ENCODE measurements around the gene ZCCHC8. TPM values are rescaled to one million over a fixed set of nuclear protein-coding genes. Genes with fewer than 3 reads are reported as not detected.
"Not testable (repeated sequence)": the region's sequence is repeated elsewhere in the genome, so short reads cannot be mapped to it uniquely, and the experiment has no call there.

ZCCHC8 gene
- total RNA-seq, 2 experiments from 2014 or later: 45.2 to 45.3 TPM

DNA sequence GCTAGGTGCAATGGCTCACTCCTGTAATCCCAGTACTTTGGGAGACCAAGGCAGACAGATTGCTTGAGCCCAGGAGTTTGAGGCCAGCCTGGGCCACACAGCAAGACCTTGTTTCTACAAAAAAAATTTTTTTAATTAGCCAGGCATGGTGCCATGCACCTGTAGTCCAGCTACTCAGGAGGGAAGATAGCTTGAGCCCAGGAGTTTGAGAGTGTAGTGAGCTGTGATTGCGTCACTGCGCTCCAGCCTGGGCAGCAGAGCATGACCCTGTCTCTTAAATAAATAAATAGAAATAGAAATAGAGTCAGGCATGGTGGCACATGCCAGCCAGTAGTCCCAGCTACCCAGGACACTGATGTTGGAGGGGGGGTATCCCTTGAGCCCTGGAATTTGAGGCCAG lies 41.5 kb downstream of the ZCCHC8 start:
- ATAC-seq (no peak), DNase-seq (no peak)
- no peaks in the 10 kb centered on the region for H3K9me3 Mint-ChIP-seq (ENCODE audit: low read depth)
- peaks cover 23% of the 10 kb centered on the region for H3K4me1 Mint-ChIP-seq
- H3K27me3 Mint-ChIP-seq: no peaks in the 10 kb centered on the region
- H3K27ac Mint-ChIP-seq: no peak overlapping the region
- H3K4me3 Mint-ChIP-seq: no peak overlapping the region
- H3K36me3 Mint-ChIP-seq: no peaks in the 10 kb centered on the region
- CTCF ChIA-PET: interaction anchor here (0.7 to 1.8 kb wide), 3 partner anchors 36 to 65 kb away, joined by 4 to 13 read pairs (median 6); no protein-coding TSS in a partner anchor

DNA sequence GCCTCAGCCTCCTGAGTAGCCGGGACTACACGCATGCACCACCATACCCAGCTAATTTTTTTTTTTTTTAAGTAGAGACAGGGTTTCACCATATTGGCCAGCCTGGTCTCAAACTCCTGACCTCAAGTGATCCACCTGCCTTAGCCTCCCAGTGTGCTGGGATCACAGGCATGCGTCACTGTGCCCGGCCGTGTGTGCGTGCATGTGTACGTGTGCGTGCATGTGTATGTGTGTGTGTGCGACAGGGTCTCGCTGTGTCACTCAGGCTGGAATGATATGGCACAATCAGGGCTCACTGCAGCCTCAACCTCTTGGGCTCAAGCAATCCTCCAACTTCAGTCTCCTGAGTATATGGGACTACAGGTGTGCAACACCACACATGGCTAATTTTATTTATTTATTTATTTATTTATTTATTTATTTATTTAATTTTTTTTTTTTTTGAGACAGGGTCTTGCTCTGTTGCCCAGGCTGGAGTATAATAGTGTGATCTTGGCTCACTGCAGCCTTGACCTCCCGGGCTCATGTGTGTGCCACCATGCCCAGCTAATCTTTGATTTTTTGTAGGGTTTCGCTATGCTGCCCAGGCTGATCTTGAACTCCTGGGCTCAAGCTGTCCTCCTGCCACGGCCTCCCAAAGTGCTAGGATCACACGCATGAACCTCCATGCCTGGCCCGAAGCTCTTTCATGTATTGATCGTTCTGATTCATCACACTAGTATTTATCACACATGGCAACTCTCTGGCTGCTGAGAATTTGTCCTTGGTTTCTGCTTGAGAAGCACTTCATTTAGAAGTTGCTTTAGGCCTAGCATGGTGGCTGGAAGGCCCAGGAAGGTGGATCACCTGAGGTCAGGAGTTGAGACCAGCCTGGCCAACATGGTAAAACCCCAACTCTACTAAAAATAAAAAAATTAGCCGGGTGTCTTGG lies 42.4 kb downstream of the ZCCHC8 start:
- H3K27ac Mint-ChIP-seq: peak overlapping the region; percentile 52
- no peaks in the 10 kb centered on the region for H3K27me3 Mint-ChIP-seq
- H3K4me1 Mint-ChIP-seq: peaks cover 31% of the 10 kb centered on the region
- ATAC-seq: no peak
- no peak overlapping the region for H3K4me3 Mint-ChIP-seq
- H3K36me3 Mint-ChIP-seq: peaks cover 2% of the 10 kb centered on the region
- no peak for DNase-seq
- H3K9me3 Mint-ChIP-seq (ENCODE audit: low read depth): no peaks in the 10 kb centered on the region
- CTCF ChIA-PET: interaction anchor here (0.9 to 1.8 kb wide), 3 partner anchors 35 to 60 kb away, joined by 3 to 13 read pairs (median 6); no protein-coding TSS in a partner anchor

GRCh38 chr12:122457627-122458026 lies 43.1 kb downstream of the ZCCHC8 start:
- DNase-seq: no peak
- CTCF ChIA-PET: interaction anchor here (0.9 kb wide), 1 partner anchor 58 kb away, joined by 3 read pairs; no protein-coding TSS in a partner anchor
- Mint-ChIP-seq H3K36me3 (peaks cover 2% of the 10 kb centered on the region), H3K4me1 (peaks cover 39% of the 10 kb centered on the region), H3K9me3 (ENCODE audit: low read depth) (no peaks in the 10 kb centered on the region), H3K27ac (peak overlapping the region; percentile 52), H3K27me3 (no peaks in the 10 kb centered on the region), H3K4me3 (no peak overlapping the region)
- no peak for ATAC-seq

DNA sequence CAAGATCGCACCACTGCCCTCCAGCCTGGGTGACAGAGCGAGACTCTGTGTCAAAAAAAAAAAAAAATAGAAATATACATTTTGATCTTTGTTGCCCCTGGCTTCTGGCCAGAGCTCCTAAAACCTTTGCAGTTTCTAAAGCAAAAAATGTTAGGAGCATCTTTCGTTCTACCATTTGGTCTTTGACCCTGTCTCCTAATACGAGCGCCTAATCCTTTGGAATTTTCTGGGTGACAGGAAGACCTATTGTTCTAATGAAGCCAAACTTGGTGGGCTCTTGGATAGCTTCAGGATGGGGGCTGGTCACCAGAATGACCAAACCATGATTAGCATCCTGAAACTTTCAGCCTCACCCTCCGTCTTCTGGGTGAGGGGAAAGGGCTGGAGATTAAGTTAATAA lies 46.0 kb downstream of the ZCCHC8 start:
- peaks cover 45% of the 10 kb centered on the region for H3K4me1 Mint-ChIP-seq
- H3K27me3 Mint-ChIP-seq: no peaks in the 10 kb centered on the region
- H3K4me3 Mint-ChIP-seq: no peak overlapping the region
- H3K36me3 Mint-ChIP-seq: peaks cover 2% of the 10 kb centered on the region
- peak overlapping the region; percentile 28 for H3K27ac Mint-ChIP-seq
- no peak for DNase-seq
- no peaks in the 10 kb centered on the region for H3K9me3 Mint-ChIP-seq (ENCODE audit: low read depth)
- CTCF ChIA-PET: interaction anchor here (0.7 to 2.6 kb wide), 5 partner anchors 9 to 104 kb away, joined by 3 to 18 read pairs (median 3); no protein-coding TSS in a partner anchor
- no peak for ATAC-seq

DNA sequence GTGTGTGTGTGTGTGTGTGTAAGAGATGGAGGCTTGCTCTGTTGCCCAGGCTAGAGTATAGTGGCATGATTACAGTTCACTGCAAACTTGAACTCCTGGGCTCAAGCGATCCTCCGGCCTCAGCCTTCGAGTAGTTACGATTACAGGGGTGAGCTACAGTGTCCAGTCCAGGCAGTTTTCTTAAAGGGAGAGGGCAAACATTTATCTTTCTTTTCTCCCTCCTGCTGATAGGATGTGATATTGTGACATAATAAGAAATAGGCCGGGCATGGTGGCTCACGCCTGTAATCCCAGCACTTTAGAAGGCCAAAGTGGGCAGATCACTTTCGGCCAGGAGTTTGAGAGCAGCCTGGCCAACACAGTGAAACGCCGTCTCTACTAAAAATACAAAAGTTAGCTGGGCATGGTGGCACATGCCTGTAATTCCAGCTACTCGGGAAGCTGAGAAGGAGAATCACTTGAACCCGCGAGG lies 46.4 kb downstream of the ZCCHC8 start:
- ATAC-seq (no peak), DNase-seq (no peak)
- Mint-ChIP-seq H3K27me3 (no peaks in the 10 kb centered on the region), H3K9me3 (ENCODE audit: low read depth) (no peaks in the 10 kb centered on the region), H3K4me1 (peaks cover 45% of the 10 kb centered on the region), H3K4me3 (peak overlapping the region; percentile 62), H3K27ac (peak overlapping the region; percentile 100), H3K36me3 (peaks cover 2% of the 10 kb centered on the region)
- CTCF ChIA-PET: interaction anchor here (0.5 to 2.6 kb wide), 7 partner anchors 9 to 112 kb away, joined by 3 to 18 read pairs (median 3); no protein-coding TSS in a partner anchor

DNA sequence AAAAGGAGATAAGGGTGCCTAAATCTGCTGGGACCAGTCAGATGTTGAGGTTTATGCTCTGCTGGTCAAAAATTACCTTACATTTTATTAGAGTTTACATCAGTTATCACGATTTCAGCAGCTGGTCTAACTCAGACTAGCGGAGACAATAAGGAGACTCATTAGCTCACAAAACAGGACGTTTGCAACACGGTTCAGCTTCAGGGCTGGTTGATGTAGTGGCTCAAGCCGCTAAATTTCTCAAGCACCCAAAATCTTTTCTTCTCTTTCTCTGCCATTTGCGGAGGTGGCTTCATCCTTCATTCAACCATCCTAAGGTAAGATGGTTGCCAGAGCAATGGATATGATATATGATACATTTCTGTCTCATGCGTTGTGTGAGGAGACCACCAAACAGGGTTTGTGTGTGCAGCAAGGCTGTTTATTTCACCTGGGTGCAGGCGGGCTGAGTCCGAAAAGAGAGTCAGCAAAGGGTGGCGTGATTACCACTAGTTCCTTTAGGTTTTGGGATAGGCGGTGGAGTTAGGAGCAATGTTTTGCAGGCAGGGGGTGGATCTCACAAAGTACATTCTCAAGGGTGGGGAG lies 47.9 kb downstream of the ZCCHC8 start:
- DNase-seq (peak; percentile 45), ATAC-seq (peak; percentile 21)
- no peaks in the 10 kb centered on the region for H3K9me3 Mint-ChIP-seq (ENCODE audit: low read depth)

DNA sequence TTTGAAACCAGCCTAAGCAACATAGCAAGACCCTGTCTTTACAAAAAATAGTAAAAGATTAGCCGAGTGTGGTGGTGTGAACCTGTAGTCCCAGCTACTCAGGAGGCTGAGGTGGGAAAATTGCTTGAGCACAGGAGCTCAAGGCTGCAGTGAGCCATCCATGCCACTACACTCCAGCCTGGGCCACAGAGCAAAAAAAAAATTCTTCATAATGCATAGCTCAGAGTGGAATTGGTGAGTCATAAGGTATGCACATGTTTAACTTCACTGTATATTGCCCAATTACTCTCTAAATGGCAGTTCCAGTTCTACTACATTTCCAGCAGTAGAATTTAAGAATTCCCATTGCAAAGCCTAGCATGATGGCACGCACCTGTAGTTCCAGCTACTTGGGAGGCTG lies 51.4 kb downstream of the ZCCHC8 start:
- H3K27me3 Mint-ChIP-seq: no peaks in the 10 kb centered on the region
- H3K4me1 Mint-ChIP-seq: peaks cover 23% of the 10 kb centered on the region
- H3K36me3 Mint-ChIP-seq: peaks cover 2% of the 10 kb centered on the region
- H3K9me3 Mint-ChIP-seq (ENCODE audit: low read depth): no peaks in the 10 kb centered on the region
- H3K27ac Mint-ChIP-seq: no peak overlapping the region
- ATAC-seq (no peak), DNase-seq (no peak)
- CTCF ChIA-PET: interaction anchor here (0.7 to 2.5 kb wide), 4 partner anchors 16 to 50 kb away, joined by 3 to 10 read pairs (median 4); no protein-coding TSS in a partner anchor
- no peak overlapping the region for H3K4me3 Mint-ChIP-seq

More for the DNA sequence above, 47.9 kb downstream of the ZCCHC8 start:
- H3K4me1 Mint-ChIP-seq: peaks cover 38% of the 10 kb centered on the region
- peak overlapping the region; percentile 62 for H3K4me3 Mint-ChIP-seq
- CTCF ChIA-PET: interaction anchor here (0.7 to 1.4 kb wide), 4 partner anchors 18 to 116 kb away, joined by 4 to 10 read pairs (median 5); no protein-coding TSS in a partner anchor
- H3K36me3 Mint-ChIP-seq: peaks cover 2% of the 10 kb centered on the region
- H3K27ac Mint-ChIP-seq: peak overlapping the region; percentile 100
- H3K27me3 Mint-ChIP-seq: no peaks in the 10 kb centered on the region

GRCh38 chr12:122447825-122448224 lies 52.9 kb downstream of the ZCCHC8 start:
- H3K27me3 Mint-ChIP-seq; DNase-seq; H3K27ac Mint-ChIP-seq; H3K9me3 Mint-ChIP-seq (ENCODE audit: low read depth); CTCF ChIA-PET; H3K4me1 Mint-ChIP-seq; H3K4me3 Mint-ChIP-seq; ATAC-seq; H3K36me3 Mint-ChIP-seq: not testable (repeated sequence)

- H3K27me3 Mint-ChIP-seq; H3K9me3 Mint-ChIP-seq (ENCODE audit: low read depth); H3K36me3 Mint-ChIP-seq; H3K4me3 Mint-ChIP-seq; H3K4me1 Mint-ChIP-seq; DNase-seq; ATAC-seq; H3K27ac Mint-ChIP-seq: not testable (repeated sequence)
- CTCF ChIA-PET: interaction anchor here (0.9 to 1.2 kb wide), 2 partner anchors 23 to 25 kb away, joined by 3 to 6 read pairs; no protein-coding TSS in a partner anchor
Measured at GRCh38 chr12:122446390-122446789, 54.3 kb downstream of the ZCCHC8 start.

DNA sequence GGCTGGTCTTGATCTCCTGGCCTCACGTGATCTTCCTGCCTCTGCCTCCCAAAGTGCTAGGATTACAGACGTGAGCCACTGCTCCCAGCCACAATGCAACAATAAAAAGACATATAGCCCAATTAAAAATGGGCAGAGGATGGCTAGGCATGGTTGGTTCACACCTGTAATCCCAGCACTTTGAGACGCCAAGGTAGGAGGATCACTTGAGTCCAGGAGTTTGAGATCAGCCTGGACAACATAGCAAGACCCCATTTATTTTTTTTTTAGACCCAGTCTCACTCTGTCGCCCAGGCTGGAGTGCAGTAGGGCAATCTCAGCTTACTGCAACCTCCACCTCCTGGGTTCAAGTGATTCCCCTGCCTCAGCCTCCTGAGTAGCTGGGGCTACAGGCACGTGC lies 56.7 kb downstream of the ZCCHC8 start:
- H3K36me3 Mint-ChIP-seq; ATAC-seq; H3K27me3 Mint-ChIP-seq; H3K27ac Mint-ChIP-seq; DNase-seq; H3K4me3 Mint-ChIP-seq; CTCF ChIA-PET; H3K4me1 Mint-ChIP-seq; H3K9me3 Mint-ChIP-seq (ENCODE audit: low read depth): not testable (repeated sequence)

- not testable (repeated sequence) for H3K36me3 Mint-ChIP-seq; H3K9me3 Mint-ChIP-seq (ENCODE audit: low read depth); H3K4me3 Mint-ChIP-seq; H3K27ac Mint-ChIP-seq; DNase-seq; H3K27me3 Mint-ChIP-seq; H3K4me1 Mint-ChIP-seq; ATAC-seq
- CTCF ChIA-PET: interaction anchor here (0.6 to 1.1 kb wide), 3 partner anchors 14 to 33 kb away, joined by 3 to 5 read pairs (median 3); no protein-coding TSS in a partner anchor
Measured at GRCh38 chr12:122438822-122439221, 61.9 kb downstream of the ZCCHC8 start.

GRCh38 chr12:122437656-122438121 lies 63.0 kb downstream of the ZCCHC8 start:
- no peaks in the 10 kb centered on the region for H3K9me3 Mint-ChIP-seq (ENCODE audit: low read depth)
- no peaks in the 10 kb centered on the region for H3K27me3 Mint-ChIP-seq
- ATAC-seq: no peak

GRCh38 chr12:122435186-122435585 lies 65.5 kb downstream of the ZCCHC8 start:
- H3K9me3 Mint-ChIP-seq (ENCODE audit: low read depth): no peaks in the 10 kb centered on the region
- H3K27ac Mint-ChIP-seq: no peak overlapping the region
- no peaks in the 10 kb centered on the region for H3K27me3 Mint-ChIP-seq
- H3K4me3 Mint-ChIP-seq: no peak overlapping the region
- CTCF ChIA-PET: interaction anchor here (0.9 to 1.9 kb wide), 3 partner anchors 36 to 79 kb away, joined by 3 to 5 read pairs (median 3); no protein-coding TSS in a partner anchor
- ATAC-seq (no peak), DNase-seq (no peak)
- H3K36me3 Mint-ChIP-seq: no peaks in the 10 kb centered on the region
- H3K4me1 Mint-ChIP-seq: no peaks in the 10 kb centered on the region

More at GRCh38 chr12:122437656-122438121, 63.0 kb downstream of the ZCCHC8 start:
- H3K36me3 Mint-ChIP-seq: no peaks in the 10 kb centered on the region
- H3K4me3 Mint-ChIP-seq: no peak overlapping the region
- no peak overlapping the region for H3K27ac Mint-ChIP-seq
- CTCF ChIA-PET: interaction anchor here (1.2 kb wide), 1 partner anchor 38 kb away, joined by 5 read pairs; no protein-coding TSS in a partner anchor
- no peak for DNase-seq
- no peaks in the 10 kb centered on the region for H3K4me1 Mint-ChIP-seq
